Tibial nerve (tissue), 4 donors: Measurements from ENCODE around the gene TFEB. TPM values are rescaled to one million over a fixed set of nuclear protein-coding genes. Genes with fewer than 3 reads are reported as not detected.
A peak's percentile ranks its signal among the peaks of the same experiment; 100 is the strongest.

Experiments
- DNase-seq, 2 donors: peaks; one replicate each; pipeline ENCODE4 v3.0.0-alpha.2; 2019; ENCODE audit warnings: low spot score in 2 of 2
- H3K27ac ChIP-seq, 4 donors: fragments of 200-600 bp; sonication (generic) in 3 of 4; one replicate each; pipeline ENCODE4 v1.5.1; 2017 to 2019; ENCODE audit warnings: mild to moderate bottlenecking in 1 of 4
- H3K27me3 ChIP-seq, 2 donors: fragments of 200-600 bp; sonication (generic) in 1 of 2; one replicate each; pipeline versions ENCODE4 v1.5.1 to v1.6.0; 2017 to 2019
- H3K36me3 ChIP-seq, 3 donors: fragments of 200-600 bp; sonication (generic); one replicate each; pipeline ENCODE4 v1.5.1; 2018 to 2019
- H3K4me1 ChIP-seq, 4 donors: fragments of 200-600 bp; sonication (generic) in 3 of 4; one replicate each; pipeline ENCODE4 v1.5.1; 2017 to 2019
- H3K4me3 ChIP-seq, 4 donors: fragments of 200-600 bp; sonication (generic) in 3 of 4; one replicate each; pipeline ENCODE4 v1.5.1; 2017 to 2019; ENCODE audit warnings: mild to moderate bottlenecking in 1 of 4, moderate library complexity in 1 of 4
- H3K9me3 ChIP-seq, 4 donors: fragments of 200-600 bp; sonication (generic) in 3 of 4; one replicate each; pipeline ENCODE4 v1.5.1; 2017 to 2019
- EP300 ChIP-seq, 2 donors: sonication (generic); formaldehyde crosslinking; IDR thresholded peaks; one replicate each; pipeline ENCODE4 v1.6.1; 2017; ENCODE audit warnings: antibody characterized with exemption in 2 of 2, mild to moderate bottlenecking in 1 of 2
- POLR2A ChIP-seq, 2 donors: fragments of 450-650 bp; IDR thresholded peaks; one replicate each; pipeline ENCODE4 v1.6.1; 2017; ENCODE audit warnings: antibody characterized with exemption in 2 of 2, mild to moderate bottlenecking in 2 of 2, moderate library complexity in 2 of 2
- whole genome bisulfite sequencing, 2 donors: methylation state at CpG; one replicate each; pipeline ENCODE4 v1.1.5; 2018; 5-methylcytosine and 5-hydroxymethylcytosine counted together
- total RNA-seq, 4 donors: library from RNA; depleted of rRNA; stranded (reverse); fragments of >200 nt; gene quantifications; one replicate each; pipeline ENCODE4 v1.1.0, GENCODE V29; 2016
- TF ChIP-seq, protein P1 (sequence below), 5 experiments: fragments of 200-600 bp in 3 of 5; fragments of 450-650 bp in 2 of 5; sonication (generic) in 3 of 5; IDR thresholded peaks; one replicate each; pipeline ENCODE4 v1.5.1; 2016 to 2019; ENCODE audit warnings: antibody characterized with exemption in 5 of 5, mild to moderate bottlenecking in 3 of 5, moderate library complexity in 2 of 5

The TFEB gene
- total RNA-seq, 4 donors from 2014 or later: 19.2 to 28.8 (median 20.6) TPM

DNA sequence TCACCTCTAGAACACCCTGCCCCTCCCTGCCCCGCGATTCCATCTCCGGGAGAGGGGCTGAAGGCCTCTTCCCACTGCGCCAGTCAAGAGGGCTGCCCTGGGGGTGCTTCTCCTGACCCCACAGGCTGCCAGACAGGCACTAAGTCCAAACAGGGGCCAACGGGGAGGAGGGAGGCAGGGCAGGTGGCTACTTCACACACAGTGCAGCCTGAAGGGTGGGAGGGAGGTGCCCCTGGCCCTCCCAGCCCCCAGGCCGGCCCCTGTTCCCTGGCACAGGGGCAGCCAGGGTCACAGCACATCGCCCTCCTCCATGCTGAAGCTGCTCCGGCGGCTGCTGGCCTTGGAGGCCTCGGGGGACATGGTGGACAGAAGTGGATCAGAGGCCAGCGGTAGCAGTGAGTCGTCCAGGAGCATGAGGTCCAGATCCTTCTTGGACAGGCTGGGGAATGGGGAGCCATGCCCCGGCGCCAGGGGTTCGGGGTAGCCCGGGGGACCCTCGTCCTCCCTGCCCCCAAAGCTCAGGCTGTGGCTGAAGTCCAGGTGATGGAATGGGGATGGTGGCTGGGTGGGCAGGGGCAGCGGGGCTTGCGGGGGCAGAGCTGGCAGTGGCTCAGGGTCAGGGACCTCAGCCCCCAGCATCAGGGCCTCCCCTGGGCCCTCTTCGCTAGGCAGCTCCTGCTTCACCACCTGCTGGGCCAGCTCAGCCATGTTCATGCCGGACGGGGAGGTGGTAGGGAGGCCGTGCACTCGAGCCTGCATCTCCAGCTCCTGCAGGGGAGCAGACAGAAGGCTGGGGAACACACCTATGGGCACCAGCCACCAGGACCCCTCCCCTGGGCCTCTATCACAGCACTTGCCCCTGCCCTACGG is 50.9 kb downstream of the TFEB start:
- H3K27me3 ChIP-seq: no peaks in the 10 kb centered on the region
- no peak for DNase-seq
- H3K4me3 ChIP-seq: no peak overlapping the region
- H3K4me1 ChIP-seq: peaks cover 0 to 28% (median 17%) of the 10 kb centered on the region in 4 donors
- 79 to 91% methylated on average over 11 to 25 of the region's 25 CpGs for WGBS, 2 donors
- no peak for TF ChIP-seq EP300 (IDR thresholded peaks at IDR 0.05)
- TF ChIP-seq, protein P1, sequence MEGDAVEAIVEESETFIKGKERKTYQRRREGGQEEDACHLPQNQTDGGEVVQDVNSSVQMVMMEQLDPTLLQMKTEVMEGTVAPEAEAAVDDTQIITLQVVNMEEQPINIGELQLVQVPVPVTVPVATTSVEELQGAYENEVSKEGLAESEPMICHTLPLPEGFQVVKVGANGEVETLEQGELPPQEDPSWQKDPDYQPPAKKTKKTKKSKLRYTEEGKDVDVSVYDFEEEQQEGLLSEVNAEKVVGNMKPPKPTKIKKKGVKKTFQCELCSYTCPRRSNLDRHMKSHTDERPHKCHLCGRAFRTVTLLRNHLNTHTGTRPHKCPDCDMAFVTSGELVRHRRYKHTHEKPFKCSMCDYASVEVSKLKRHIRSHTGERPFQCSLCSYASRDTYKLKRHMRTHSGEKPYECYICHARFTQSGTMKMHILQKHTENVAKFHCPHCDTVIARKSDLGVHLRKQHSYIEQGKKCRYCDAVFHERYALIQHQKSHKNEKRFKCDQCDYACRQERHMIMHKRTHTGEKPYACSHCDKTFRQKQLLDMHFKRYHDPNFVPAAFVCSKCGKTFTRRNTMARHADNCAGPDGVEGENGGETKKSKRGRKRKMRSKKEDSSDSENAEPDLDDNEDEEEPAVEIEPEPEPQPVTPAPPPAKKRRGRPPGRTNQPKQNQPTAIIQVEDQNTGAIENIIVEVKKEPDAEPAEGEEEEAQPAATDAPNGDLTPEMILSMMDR (IDR thresholded peaks at IDR 0.05): no peak
- no peak for TF ChIP-seq POLR2A (IDR thresholded peaks at IDR 0.05)
- H3K36me3 ChIP-seq: peaks cover 0 to 55% (median under 1%) of the 10 kb centered on the region in 3 donors
- peak overlapping the region in 1 of 4 donors; percentile 82 for H3K27ac ChIP-seq
- no peaks in the 10 kb centered on the region for H3K9me3 ChIP-seq

DNA sequence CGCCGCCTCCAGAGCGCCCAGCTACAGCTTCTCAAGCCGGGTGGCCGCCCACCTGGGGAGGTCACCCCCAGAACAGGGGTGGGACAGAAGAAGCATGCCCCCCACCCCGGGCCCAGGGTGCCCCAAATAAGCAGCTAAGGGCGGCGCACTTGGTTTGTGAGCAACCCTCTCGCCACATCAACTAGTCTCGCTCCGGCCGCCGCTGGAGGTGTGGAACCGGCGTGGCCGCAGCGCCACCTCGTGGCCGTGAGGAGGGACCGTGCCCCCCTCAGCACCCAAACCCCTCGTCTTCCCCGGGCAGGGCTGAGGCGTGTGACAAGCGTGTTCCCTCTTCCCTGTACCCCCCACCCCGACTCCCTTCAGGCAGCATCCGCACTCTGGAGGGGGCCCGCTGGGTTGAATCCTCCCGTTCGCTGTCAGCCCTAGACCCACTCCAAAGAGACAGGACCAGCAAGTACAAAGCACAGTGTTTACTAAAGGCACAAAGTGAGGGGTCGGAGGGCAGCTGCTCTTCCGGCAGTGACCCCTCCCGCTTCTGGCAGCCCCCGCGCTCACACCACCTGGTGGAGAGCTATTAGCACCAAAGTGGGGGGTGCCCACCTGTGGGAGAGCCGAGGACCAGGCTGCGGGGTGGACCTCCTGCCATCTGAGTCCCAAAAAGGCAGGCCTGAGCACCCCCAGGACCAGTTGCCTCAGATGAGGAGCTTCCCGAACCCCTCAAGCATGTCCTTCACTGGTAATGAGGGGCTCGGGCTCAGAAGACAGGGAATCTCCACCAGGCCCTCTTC is 51.7 kb downstream of the TFEB start:
- TF ChIP-seq, protein P1 (IDR thresholded peaks at IDR 0.05): peak; percentile 92 to 98 (median 94)
- peak in 1 of 2 donors; percentile 45 for TF ChIP-seq EP300 (IDR thresholded peaks at IDR 0.05)
- TF ChIP-seq POLR2A (IDR thresholded peaks at IDR 0.05): no peak
- H3K27ac ChIP-seq: peak overlapping the region; percentile 58 to 82 (median 78)
- peak; percentile 69 to 75 for DNase-seq
- 5 to 12% methylated on average over 14 to 23 of the region's 38 CpGs for WGBS, 2 donors
- peaks cover 0 to 48% (median 0%) of the 10 kb centered on the region in 3 donors for H3K36me3 ChIP-seq
- peak overlapping the region; percentile 19 to 62 (median 47) for H3K4me3 ChIP-seq
- H3K4me1 ChIP-seq: peaks cover 0 to 24% (median 17%) of the 10 kb centered on the region in 4 donors
- H3K9me3 ChIP-seq: no peaks in the 10 kb centered on the region
- H3K27me3 ChIP-seq: no peaks in the 10 kb centered on the region

DNA sequence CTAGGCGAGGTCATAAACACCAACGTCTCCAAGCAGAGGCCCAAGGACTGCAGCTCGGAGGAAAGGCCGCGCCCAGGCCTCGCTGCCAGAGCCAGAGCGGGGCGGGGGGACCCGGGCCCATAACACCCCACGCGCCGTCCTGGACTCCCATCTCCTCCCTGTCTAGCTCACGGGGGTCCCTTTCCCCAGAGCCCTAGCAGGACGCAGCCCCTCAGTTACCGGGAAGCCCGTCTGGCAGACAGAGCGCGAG is 52.2 kb downstream of the TFEB start:
- Histone ChIP-seq H3K4me3 (peak overlapping the region; percentile 19 to 62 (median 47)), H3K27me3 (no peaks in the 10 kb centered on the region), H3K27ac (peak overlapping the region; percentile 58 to 82 (median 78)), H3K4me1 (peaks cover 0 to 24% (median 17%) of the 10 kb centered on the region in 4 donors), H3K36me3 (peaks cover 0 to 43% (median 0%) of the 10 kb centered on the region in 3 donors), H3K9me3 (no peaks in the 10 kb centered on the region)
- no peak for DNase-seq
- TF ChIP-seq EP300 (IDR thresholded peaks at IDR 0.05): no peak
- TF ChIP-seq, protein P1 (IDR thresholded peaks at IDR 0.05): no peak
- whole genome bisulfite sequencing, 2 donors: 10% methylated on average over 12 of the region's 18 CpGs; no CpG with 5 or more reads in 1 of the 2 donors

DNA sequence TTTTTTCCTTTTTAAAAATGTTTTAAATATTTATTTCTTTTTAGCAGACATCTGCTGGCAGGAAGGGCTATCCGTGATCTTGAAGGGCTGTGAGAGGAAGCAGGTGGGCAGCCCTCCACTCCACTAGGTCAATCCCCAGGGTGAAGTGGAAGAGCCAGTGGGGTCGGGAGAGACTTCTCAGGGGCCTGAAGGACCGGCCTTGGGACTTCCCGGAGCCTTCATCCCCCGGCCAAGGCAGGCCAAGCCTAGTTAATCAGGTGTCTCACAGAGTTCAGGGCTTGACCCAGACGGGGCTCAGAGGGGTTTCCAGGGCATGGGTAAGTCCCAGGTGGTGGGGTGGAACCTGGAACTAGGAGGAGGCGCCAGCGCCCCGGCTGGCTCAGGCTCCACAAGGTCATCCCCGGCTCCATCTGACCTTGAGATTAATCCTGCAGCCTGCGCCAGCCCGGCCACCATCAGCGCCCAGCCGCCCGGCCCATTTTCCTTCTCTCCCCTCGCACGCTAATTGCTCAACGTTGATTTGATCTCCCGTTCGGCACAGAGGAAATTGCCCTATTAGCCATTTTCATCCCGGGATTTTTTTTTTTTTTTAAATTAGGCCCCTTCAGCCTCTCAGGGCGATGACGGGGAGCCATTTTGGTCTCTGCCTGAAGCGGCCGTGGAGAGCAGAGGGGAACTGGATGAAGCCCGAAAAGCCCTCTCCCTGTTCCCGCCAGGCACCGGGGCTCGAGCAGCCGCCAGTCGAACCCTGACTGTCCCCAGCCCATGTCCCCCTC is 52.7 kb downstream of the TFEB start:
- TF ChIP-seq POLR2A (IDR thresholded peaks at IDR 0.05) (no peak), EP300 (IDR thresholded peaks at IDR 0.05) (no peak)
- TF ChIP-seq, protein P1 (IDR thresholded peaks at IDR 0.05): no peak
- Histone ChIP-seq H3K9me3 (no peaks in the 10 kb centered on the region), H3K4me3 (peak overlapping the region; percentile 19 to 62 (median 47)), H3K27ac (peak overlapping the region; percentile 58 to 82 (median 78)), H3K4me1 (peaks cover 0 to 24% (median 17%) of the 10 kb centered on the region in 4 donors), H3K36me3 (peaks cover 0 to 38% (median 0%) of the 10 kb centered on the region in 3 donors), H3K27me3 (no peaks in the 10 kb centered on the region)
- 36 to 39% methylated on average over 27 to 31 of the region's 31 CpGs for WGBS, 2 donors
- DNase-seq: no peak
